H1 (cell line): ENCODE data around the gene KIR2DL1. TPM values are rescaled to one million over a fixed set of nuclear protein-coding genes. Genes with fewer than 3 reads are reported as not detected.
"Not testable (repeated sequence)": the region's sequence is repeated elsewhere in the genome, so short reads cannot be mapped to it uniquely, and the experiment has no call there.

Experiments
- CTCF ChIA-PET: fragments of 300-600 bp; sonication (Branson Sonifier 250); formaldehyde crosslinking; loops from one replicate; lab custom pipeline; 2021; ENCODE audit not compliant: partially characterized antibody; lab: Charles Lee
- POLR2A ChIA-PET: fragments of 300-600 bp; sonication (Branson Sonifier 250); formaldehyde crosslinking; loops from one replicate; lab custom pipeline; 2021; ENCODE audit warnings: inconsistent platforms; ENCODE audit not compliant: partially characterized antibody; lab: Charles Lee
- DNase-seq, 2 experiments: peaks; one replicate each; pipeline versions ENCODE4 v3.0.0 to v3.0.0-alpha.2; 2010 to 2022; ENCODE audit warnings: low spot score in 2 of 2, low read depth in 1 of 2, mixed read lengths in 1 of 2
- FAIRE-seq: peaks from 2 replicates; lab custom pipeline; 2011; peaks lifted over from hg19 to GRCh38; lab: Jason Lieb, UNC
- H2AFZ ChIP-seq: 2 replicates; pipeline ENCODE4 v1.8.1; 2012; ENCODE audit warnings: low read length, inconsistent platforms
- H2AK5ac ChIP-seq: 2 replicates; pipeline ENCODE4 v1.6.1; 2013; ENCODE audit warnings: low read depth, low read length
- H2BK120ac ChIP-seq: replicated peaks from 2 replicates; pipeline ENCODE3; 2013; ENCODE audit warnings: low read depth, low read length, inconsistent platforms
- H2BK12ac ChIP-seq: 2 replicates; pipeline ENCODE4 v1.6.1; 2013; ENCODE audit warnings: low read depth, low read length
- H2BK15ac ChIP-seq: 2 replicates; pipeline ENCODE4 v1.6.1; 2013; ENCODE audit warnings: low read length
- H2BK20ac ChIP-seq: 2 replicates; pipeline ENCODE4 v1.6.1; 2013; ENCODE audit warnings: low read length
- H2BK5ac ChIP-seq: 2 replicates; pipeline ENCODE4 v1.6.1; 2013; ENCODE audit warnings: low read depth, low read length
- H3K14ac ChIP-seq: 2 replicates; pipeline ENCODE4 v1.6.1; 2013; ENCODE audit warnings: inconsistent platforms; ENCODE audit not compliant: insufficient read length
- H3K18ac ChIP-seq: 2 replicates; pipeline ENCODE4 v1.6.1; 2013; ENCODE audit warnings: low read length; ENCODE audit errors: extremely low read depth
- H3K23ac ChIP-seq: 2 replicates; pipeline ENCODE4 v1.6.1; 2013; ENCODE audit warnings: inconsistent platforms; ENCODE audit not compliant: insufficient read length
- H3K23me2 ChIP-seq: 2 replicates; pipeline ENCODE4 v1.6.1; 2013; ENCODE audit warnings: low read depth, low read length
- H3K27ac ChIP-seq: 2 replicates; pipeline ENCODE4 v1.6.1; 2011; ENCODE audit warnings: low read depth, low read length, inconsistent platforms
- H3K27me3 ChIP-seq, 4 experiments: replicated peaks in 1 of 4; 1 replicate in 1 of 4; 2 replicates in 3 of 4; pipeline versions ENCODE4 v1.6.1 to v1.8.1; 2011 to 2013; ENCODE audit warnings: low read length in 3 of 4, mild to moderate bottlenecking in 3 of 4, inconsistent platforms in 2 of 4, mixed read lengths in 2 of 4, moderate library complexity in 1 of 4; ENCODE audit not compliant: control insufficient read depth in 3 of 4, insufficient read depth in 3 of 4; ENCODE audit errors: extremely low read depth in 1 of 4
- H3K36me3 ChIP-seq, 4 experiments: 2 replicates each; pipeline versions ENCODE4 v1.6.1 to v1.8.1; 2011 to 2013; ENCODE audit warnings: mild to moderate bottlenecking in 4 of 4, low read length in 3 of 4, moderate library complexity in 2 of 4, control low read depth in 1 of 4, inconsistent platforms in 1 of 4; ENCODE audit not compliant: insufficient read depth in 4 of 4, control insufficient read depth in 2 of 4
- H3K4ac ChIP-seq: replicated peaks from 2 replicates; pipeline ENCODE3; 2013; ENCODE audit warnings: low read length, low read depth, mixed read lengths, inconsistent platforms; ENCODE audit not compliant: insufficient read length
- H3K4me1 ChIP-seq, 4 experiments: replicated peaks in 1 of 4; 1 replicate in 1 of 4; 2 replicates in 3 of 4; pipeline versions ENCODE4 v1.6.1 to v1.8.1; 2011 to 2013; ENCODE audit warnings: low read length in 3 of 4, inconsistent platforms in 2 of 4, mixed read lengths in 1 of 4; ENCODE audit not compliant: insufficient read depth in 4 of 4, control insufficient read depth in 3 of 4
- H3K4me2 ChIP-seq, 2 experiments: 2 replicates each; pipeline versions ENCODE4 v1.6.1 to v1.8.1; 2011 to 2013; ENCODE audit warnings: low read depth in 2 of 2, low read length in 2 of 2, control low read depth in 1 of 2, inconsistent platforms in 1 of 2, mild to moderate bottlenecking in 1 of 2; ENCODE audit not compliant: insufficient read depth in 1 of 2
- H3K4me3 ChIP-seq, 4 experiments: fragments of 200-600, 300-600 bp in 1 of 4; sonication (generic), shearing (Covaris generic), sonication (Bioruptor Twin) in 1 of 4; 2 replicates each; pipeline versions ENCODE4 v1.5.1 to v1.8.1; 2011 to 2016; ENCODE audit warnings: low read length in 4 of 4, low read depth in 3 of 4, control low read depth in 2 of 4, inconsistent platforms in 2 of 4, mild to moderate bottlenecking in 2 of 4, mixed read lengths in 1 of 4, moderate library complexity in 1 of 4; ENCODE audit not compliant: insufficient read depth in 2 of 4; ENCODE audit errors: extremely low read depth in 1 of 4
- H3K56ac ChIP-seq: replicated peaks from 2 replicates; pipeline ENCODE3; 2013; ENCODE audit warnings: low read depth, mild to moderate bottlenecking, mixed read lengths, low read length, inconsistent platforms; ENCODE audit not compliant: insufficient read length
- H3K79me1 ChIP-seq: 2 replicates; pipeline ENCODE4 v1.6.1; 2013; ENCODE audit warnings: low read depth, low read length, control low read depth
- H3K79me2 ChIP-seq, 2 experiments: 2 replicates each; pipeline versions ENCODE4 v1.6.1 to v1.8.1; 2012 to 2013; ENCODE audit warnings: low read length in 2 of 2, mild to moderate bottlenecking in 2 of 2, inconsistent platforms in 1 of 2; ENCODE audit not compliant: insufficient read depth in 2 of 2, control insufficient read depth in 1 of 2
- H3K9ac ChIP-seq, 4 experiments: replicated peaks in 1 of 4; 1 replicate in 1 of 4; 2 replicates in 3 of 4; pipeline versions ENCODE4 v1.6.1 to v1.8.1; 2011 to 2013; ENCODE audit warnings: low read depth in 3 of 4, low read length in 3 of 4, control low read depth in 2 of 4, mild to moderate bottlenecking in 2 of 4, moderate library complexity in 2 of 4, inconsistent platforms in 1 of 4; ENCODE audit errors: extremely low read depth in 1 of 4
- H3K9me3 ChIP-seq, 2 experiments: 2 replicates each; pipeline versions ENCODE4 v1.6.1 to v1.8.1; 2012 to 2013; ENCODE audit warnings: mild to moderate bottlenecking in 2 of 2, moderate library complexity in 2 of 2, control low read depth in 1 of 2, inconsistent platforms in 1 of 2, low read depth in 1 of 2, low read length in 1 of 2, mixed read lengths in 1 of 2; ENCODE audit not compliant: insufficient read depth in 2 of 2
- H4K20me1 ChIP-seq, 2 experiments: replicated peaks in 1 of 2; 2 replicates each; pipeline versions ENCODE3 to v1.8.1; 2011 to 2013; ENCODE audit warnings: inconsistent platforms in 2 of 2, low read length in 2 of 2, mild to moderate bottlenecking in 1 of 2; ENCODE audit not compliant: insufficient read depth in 2 of 2, control insufficient read depth in 1 of 2
- H4K5ac ChIP-seq: 2 replicates; pipeline ENCODE4 v1.6.1; 2013; ENCODE audit warnings: low read length, low read depth, mixed read lengths, inconsistent platforms; ENCODE audit not compliant: insufficient read length
- H4K8ac ChIP-seq: 2 replicates; pipeline ENCODE4 v1.8.0; 2013; ENCODE audit warnings: mild to moderate bottlenecking, moderate library complexity, low read length, inconsistent platforms; ENCODE audit not compliant: insufficient read depth; ENCODE audit errors: extremely low read depth
- H4K91ac ChIP-seq: replicated peaks from 2 replicates; pipeline ENCODE3; 2013; ENCODE audit warnings: low read length, mixed read lengths, inconsistent platforms; ENCODE audit not compliant: insufficient read length
- WGBS, 2 experiments: shearing (Covaris generic) in 1 of 2; methylation state at CpG; one replicate each; pipeline versions ENCODE4 v1.1.6 to v1.1.7; 2013 to 2015; ENCODE audit warnings: low lambda C conversion rate in 2 of 2, mixed read lengths in 2 of 2, inconsistent platforms in 1 of 2, low coverage in 1 of 2, missing lambda C conversion rate in 1 of 2; ENCODE audit not compliant: insufficient replicate concordance in 2 of 2, insufficient coverage in 1 of 2, insufficient read length in 1 of 2; ENCODE audit errors: extremely low coverage in 1 of 2, missing lambda C conversion rate in 1 of 2; 5-methylcytosine and 5-hydroxymethylcytosine counted together
- polyA plus RNA-seq, 7 experiments: library from polyadenylated mRNA; depleted of rRNA in 3 of 7; stranded (reverse) in 5 of 7; unstranded in 2 of 7; fragments of >200 nt in 5 of 7; fragments of 200-250 nt in 2 of 7; gene quantifications; 1 replicate in 5 of 7; 2 replicates in 1 of 7; 4 replicates in 1 of 7; pipeline versions ENCODE4 v1.2.1 to v1.2.3, GENCODE V29; 2011 to 2013; ENCODE audit warnings: missing spikeins in 2 of 7, mixed read lengths in 2 of 7
- total RNA-seq: library from RNA; stranded (reverse); fragmentation: NEBNext Ultra II Directional; extraction: Animal tissue kit (Norgen Biotek cat#: 25700); gene quantifications from 2 replicates; pipeline ENCODE4 v1.2.1, GENCODE V29; 2021

The KIR2DL1 gene
- total and polyA plus RNA-seq, 2 of the 8 experiments (the other 6 are each of a cell fraction or from before 2014, with no cell fraction given): not detected

DNA sequence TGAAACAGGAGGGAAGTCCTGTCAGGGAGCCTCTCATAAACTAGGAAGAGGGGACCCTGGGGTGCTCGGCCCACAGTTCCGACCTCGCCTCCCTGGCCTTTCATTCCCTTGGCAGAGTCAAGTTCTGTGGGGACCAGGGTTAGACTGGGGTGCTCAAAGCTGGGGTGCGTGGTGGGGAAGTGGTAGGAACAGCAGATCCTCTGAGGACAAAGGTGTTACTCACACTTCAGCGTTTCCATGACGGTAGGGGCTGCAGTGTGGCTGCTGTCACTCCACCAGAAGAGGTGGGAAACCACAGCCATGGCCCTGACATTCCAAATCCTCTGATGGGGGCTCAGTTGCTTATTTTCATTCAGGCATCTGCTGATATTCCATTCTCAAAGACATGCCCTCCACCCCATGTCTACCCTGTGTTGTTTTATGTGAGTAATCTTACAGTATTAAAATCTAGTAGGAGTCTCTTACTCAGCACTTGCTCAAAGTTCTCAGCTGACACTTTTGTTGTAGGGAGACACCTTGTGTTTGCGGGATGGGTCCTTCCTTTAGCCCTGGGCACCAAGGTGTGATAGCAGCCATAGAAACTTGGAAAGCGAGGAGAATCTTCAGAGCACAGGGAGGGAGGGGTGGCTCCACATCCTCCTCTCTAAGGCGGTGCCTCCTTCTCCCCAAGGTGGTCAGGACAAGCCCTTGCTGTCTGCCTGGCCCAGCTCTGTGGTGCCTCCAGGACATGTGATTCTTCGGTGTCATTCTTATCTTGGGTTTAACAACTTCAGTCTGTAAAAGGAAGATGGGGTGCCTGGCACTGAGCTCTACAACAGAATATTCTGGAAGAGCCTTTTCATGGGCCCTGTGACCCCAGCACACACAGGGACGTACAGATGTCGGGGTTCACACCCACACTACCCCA lies 13.1 kb upstream of the KIR2DL1 start:
- H4K20me1 ChIP-seq, H3K4ac ChIP-seq, H3K4me1 ChIP-seq, H3K79me1 ChIP-seq, H3K14ac ChIP-seq, H3K23me2 ChIP-seq, H4K5ac ChIP-seq, H3K36me3 ChIP-seq, H2BK12ac ChIP-seq, FAIRE-seq, POLR2A ChIA-PET, H3K27ac ChIP-seq, H4K91ac ChIP-seq, H3K4me2 ChIP-seq, H2AFZ ChIP-seq, H2BK5ac ChIP-seq, CTCF ChIA-PET, H3K23ac ChIP-seq, H2BK20ac ChIP-seq, H4K8ac ChIP-seq, H3K56ac ChIP-seq, H2BK120ac ChIP-seq, H2AK5ac ChIP-seq, H3K18ac ChIP-seq, H3K79me2 ChIP-seq, H3K27me3 ChIP-seq, H2BK15ac ChIP-seq, H3K9ac ChIP-seq, DNase-seq, H3K4me3 ChIP-seq: not testable (repeated sequence)
- 78% methylated on average over 9 of the region's 12 CpGs; no CpG with 5 or more reads in 1 of the 2 experiments for WGBS, 2 experiments
- H3K9me3 ChIP-seq: peaks cover 27 to 71% of the 10 kb centered on the region in 2 experiments
